Colonic mucosa (tissue), 4 donors: ENCODE data around the gene BTBD16. TPM values are rescaled to one million over a fixed set of nuclear protein-coding genes. Genes with fewer than 3 reads are reported as not detected.
A peak's percentile ranks its signal among the peaks of the same experiment; 100 is the strongest.

ENCODE experiments used
- DNase-seq: peaks from one replicate; pipeline ENCODE4 v3.0.0-alpha.2; 2020
- H3K27ac ChIP-seq: fragments of 200-600 bp; one replicate; pipeline ENCODE4 v1.8.0; 2021
- H3K27me3 ChIP-seq: fragments of 200-600 bp; one replicate; pipeline ENCODE4 v1.8.0; 2021
- H3K36me3 ChIP-seq: fragments of 200-600 bp; one replicate; pipeline ENCODE4 v1.8.0; 2021
- H3K4me1 ChIP-seq: fragments of 200-600 bp; one replicate; pipeline ENCODE4 v1.8.0; 2021; ENCODE audit warnings: mild to moderate bottlenecking
- H3K4me3 ChIP-seq: fragments of 200-600 bp; one replicate; pipeline ENCODE4 v1.8.0; 2021
- H3K9ac ChIP-seq, 2 donors: one replicate each; pipeline ENCODE4 v1.7.0; 2013; ENCODE audit warnings: control low read depth in 2 of 2, low read depth in 2 of 2, low read length in 2 of 2
- H3K9me3 ChIP-seq: fragments of 200-600 bp; one replicate; pipeline ENCODE4 v1.8.0; 2021
- intact Hi-C: fragments of 100-400 bp; cut with DNase I; formaldehyde crosslinking; loops from one replicate; pipeline ENCODE4 v1.14.1; 2022
- total RNA-seq, 2 donors: library from RNA; stranded (reverse); fragmentation: NEBNext Ultra II Directional in 1 of 2; extraction: Animal tissue kit (Norgen Biotek cat#: 25700) in 1 of 2; gene quantifications; one replicate each; pipeline ENCODE4 v1.2.1, GENCODE V29; 2021
- TF ChIP-seq, protein P1 (sequence below): fragments of 200-600 bp; IDR thresholded peaks from one replicate; pipeline ENCODE4 v1.8.0; 2022; ENCODE audit warnings: antibody characterized with exemption, mild to moderate bottlenecking
- donor health status: healthy.
- donor health status: DM: no; HTN: no; CAD: no.
- donor health status: DM: no; HTN: no; CAD: no.

BTBD16 gene
- total RNA-seq, 2 donors from 2014 or later = 0.13 to 0.40 TPM

DNA sequence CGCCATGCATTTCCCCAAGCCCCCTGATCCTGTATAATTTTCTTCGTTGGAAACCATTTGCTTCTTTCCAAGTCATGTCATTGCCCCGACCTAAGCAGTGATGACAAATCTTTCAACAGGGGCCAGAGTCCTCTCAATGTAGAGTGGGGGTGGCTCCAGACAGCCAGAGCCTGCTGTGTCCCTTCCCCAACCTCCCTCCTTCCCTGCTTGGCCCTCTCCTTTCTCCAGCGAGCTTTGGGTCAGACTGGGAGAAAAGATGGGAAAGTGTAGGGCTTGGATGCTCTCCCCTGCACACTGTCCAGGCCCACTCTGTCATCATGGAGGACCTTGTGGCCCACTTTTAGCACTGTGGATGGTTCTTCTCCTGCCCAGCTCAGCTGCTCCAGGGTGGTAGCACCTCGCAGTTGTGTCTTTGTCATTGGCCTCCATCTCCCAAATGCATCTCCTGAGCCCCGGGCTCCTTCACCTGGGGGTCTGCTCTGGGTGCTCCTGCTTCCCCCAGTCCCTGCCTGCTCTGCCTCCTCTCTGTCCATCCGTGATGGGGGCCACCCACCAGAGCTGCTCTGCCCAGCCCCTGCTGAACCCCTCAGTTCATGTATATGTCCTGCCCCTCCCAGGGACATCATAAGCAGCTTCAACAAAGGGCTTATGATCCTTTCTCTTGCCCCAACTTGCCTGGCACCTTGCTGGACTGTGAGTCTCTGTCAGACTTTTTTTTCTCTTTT, 37.5 kb downstream of the BTBD16 start:
- no peak for DNase-seq

DNA sequence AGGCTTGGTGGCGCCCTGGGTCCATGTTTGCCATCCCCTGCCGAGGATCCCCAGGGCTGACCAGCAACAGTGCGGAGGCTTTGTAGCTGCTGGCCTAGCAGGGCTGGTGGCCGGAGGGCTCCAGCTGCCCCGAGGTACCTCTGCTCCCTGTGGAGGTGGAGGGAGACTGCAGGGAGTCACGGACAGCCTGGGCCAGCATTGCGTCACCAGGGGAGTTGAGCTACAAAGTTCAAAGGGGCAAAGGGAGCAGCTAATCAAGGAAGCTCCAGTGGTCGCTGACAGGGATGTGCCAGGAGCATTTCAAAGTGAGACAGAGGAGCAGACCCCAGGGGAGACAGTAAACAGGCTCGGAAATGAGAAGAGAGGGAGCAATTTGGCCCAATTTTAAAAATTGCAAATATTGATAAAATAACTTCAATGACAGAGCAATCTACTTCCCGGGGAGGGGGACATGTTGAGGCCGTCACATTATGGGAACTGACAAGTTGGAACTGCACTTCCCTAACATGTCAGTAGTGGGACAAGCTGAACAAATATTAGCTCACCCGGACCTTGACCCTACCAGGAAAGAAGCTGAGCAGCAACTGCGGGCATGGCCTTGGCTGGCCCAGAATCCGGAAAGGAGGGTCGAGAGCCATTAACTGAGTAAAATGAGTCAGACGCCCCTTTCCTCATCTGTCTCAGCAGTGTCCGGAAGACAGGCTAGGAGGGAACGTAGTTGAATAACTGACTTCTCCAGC, 39.4 kb downstream of the BTBD16 start:
- intact Hi-C loops = no loop called here
- H3K4me3 ChIP-seq = no peak overlapping the region
- H3K9ac ChIP-seq = peak overlapping the region; percentile 40 to 61
- TF ChIP-seq, protein P1, sequence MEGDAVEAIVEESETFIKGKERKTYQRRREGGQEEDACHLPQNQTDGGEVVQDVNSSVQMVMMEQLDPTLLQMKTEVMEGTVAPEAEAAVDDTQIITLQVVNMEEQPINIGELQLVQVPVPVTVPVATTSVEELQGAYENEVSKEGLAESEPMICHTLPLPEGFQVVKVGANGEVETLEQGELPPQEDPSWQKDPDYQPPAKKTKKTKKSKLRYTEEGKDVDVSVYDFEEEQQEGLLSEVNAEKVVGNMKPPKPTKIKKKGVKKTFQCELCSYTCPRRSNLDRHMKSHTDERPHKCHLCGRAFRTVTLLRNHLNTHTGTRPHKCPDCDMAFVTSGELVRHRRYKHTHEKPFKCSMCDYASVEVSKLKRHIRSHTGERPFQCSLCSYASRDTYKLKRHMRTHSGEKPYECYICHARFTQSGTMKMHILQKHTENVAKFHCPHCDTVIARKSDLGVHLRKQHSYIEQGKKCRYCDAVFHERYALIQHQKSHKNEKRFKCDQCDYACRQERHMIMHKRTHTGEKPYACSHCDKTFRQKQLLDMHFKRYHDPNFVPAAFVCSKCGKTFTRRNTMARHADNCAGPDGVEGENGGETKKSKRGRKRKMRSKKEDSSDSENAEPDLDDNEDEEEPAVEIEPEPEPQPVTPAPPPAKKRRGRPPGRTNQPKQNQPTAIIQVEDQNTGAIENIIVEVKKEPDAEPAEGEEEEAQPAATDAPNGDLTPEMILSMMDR = no peak
- H3K4me1 ChIP-seq = peaks cover 16% of the 10 kb centered on the region
- peak overlapping the region; percentile 50 for H3K27ac ChIP-seq
- no peaks in the 10 kb centered on the region for H3K27me3 ChIP-seq
- H3K9me3 ChIP-seq = no peaks in the 10 kb centered on the region
- DNase-seq = peak; percentile 85
- H3K36me3 ChIP-seq = no peaks in the 10 kb centered on the region

More for the DNA sequence above, 37.5 kb downstream of the BTBD16 start:
- no peak overlapping the region for H3K4me3 ChIP-seq
- H3K27ac ChIP-seq = peak overlapping the region; percentile 62
- TF ChIP-seq, protein P1 = no peak
- no peaks in the 10 kb centered on the region for H3K9me3 ChIP-seq
- H3K9ac ChIP-seq = no peak overlapping the region
- H3K27me3 ChIP-seq = no peaks in the 10 kb centered on the region
- H3K36me3 ChIP-seq = no peaks in the 10 kb centered on the region
- intact Hi-C loops = no loop called here
- H3K4me1 ChIP-seq = peaks cover 16% of the 10 kb centered on the region

DNA sequence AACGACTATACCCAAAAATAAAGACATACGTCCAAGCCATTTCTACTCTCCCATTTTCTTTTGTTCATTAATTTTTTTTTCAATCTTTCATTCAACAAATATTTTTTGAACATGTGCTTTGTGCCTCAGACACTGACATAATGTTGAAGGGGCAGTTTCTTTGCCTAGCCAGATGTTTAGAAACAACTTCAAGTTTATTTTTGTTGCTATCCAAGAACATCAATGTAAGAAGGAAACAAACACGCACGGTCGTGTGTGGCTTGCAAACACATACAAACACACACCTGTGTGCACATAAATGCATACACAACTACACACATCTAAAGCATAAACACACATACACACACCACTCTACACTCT, 39.9 kb downstream of the BTBD16 start:
- TF ChIP-seq, protein P1 = no peak
- intact Hi-C loops = no loop called here
- Histone ChIP-seq H3K27me3 (no peaks in the 10 kb centered on the region), H3K4me1 (peaks cover 16% of the 10 kb centered on the region), H3K9ac (no peak overlapping the region), H3K36me3 (no peaks in the 10 kb centered on the region), H3K9me3 (no peaks in the 10 kb centered on the region), H3K27ac (peak overlapping the region; percentile 50), H3K4me3 (no peak overlapping the region)
- peak; percentile 18 for DNase-seq

DNA sequence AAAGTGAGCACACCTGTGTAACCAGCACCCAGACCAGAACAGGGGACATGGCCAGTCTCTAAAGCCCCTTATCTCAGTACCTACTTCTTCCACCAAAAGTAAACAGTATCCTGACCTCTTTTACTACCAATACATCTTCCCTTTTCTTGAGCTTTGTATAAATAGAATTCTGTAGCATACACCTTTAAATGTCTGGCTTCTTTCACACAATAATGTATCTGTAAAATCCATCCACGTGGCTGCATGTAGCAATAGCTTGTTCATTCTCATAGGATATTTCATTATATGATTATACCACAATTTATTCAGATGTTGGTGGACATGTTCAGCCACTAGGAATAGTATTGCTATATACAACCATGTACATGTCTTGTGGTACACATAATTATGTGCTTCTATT, 40.6 kb downstream of the BTBD16 start:
- intact Hi-C loops = no loop called here
- no peak overlapping the region for H3K9ac ChIP-seq
- DNase-seq = peak; percentile 16
- H3K4me1 ChIP-seq = peaks cover 16% of the 10 kb centered on the region
- TF ChIP-seq, protein P1 = no peak
- no peaks in the 10 kb centered on the region for H3K9me3 ChIP-seq
- no peak overlapping the region for H3K4me3 ChIP-seq
- H3K36me3 ChIP-seq = no peaks in the 10 kb centered on the region
- peak overlapping the region; percentile 50 for H3K27ac ChIP-seq
- no peaks in the 10 kb centered on the region for H3K27me3 ChIP-seq

DNA sequence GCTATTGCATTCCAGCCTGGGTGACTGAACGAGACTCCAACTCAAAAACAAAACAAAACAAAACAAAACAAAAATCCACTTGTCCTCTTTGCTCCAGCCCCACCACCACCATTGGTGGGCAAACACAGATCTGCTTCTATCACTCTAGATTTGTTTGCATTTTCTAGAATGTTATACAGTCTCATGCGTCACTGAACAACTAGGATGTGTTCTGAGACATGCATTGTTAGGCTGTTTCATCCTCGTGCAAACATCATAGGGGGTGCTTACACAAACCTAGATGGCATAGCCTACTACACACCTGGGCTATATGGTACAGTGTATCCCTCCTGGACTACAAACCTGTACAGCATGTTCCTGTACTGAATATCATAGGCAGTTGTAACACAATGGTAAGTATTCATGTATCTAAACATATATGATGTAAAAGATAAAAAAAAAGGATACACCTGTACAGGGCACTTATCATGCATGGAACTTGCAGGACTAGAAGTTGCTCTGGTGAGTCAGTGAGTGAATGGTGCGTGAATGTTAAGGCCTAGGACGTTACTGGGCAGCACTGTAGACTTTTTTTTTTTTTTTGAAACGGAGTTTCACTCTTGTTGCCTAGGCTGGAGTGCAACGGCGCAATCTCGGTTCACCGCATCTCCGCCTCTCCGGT, 45.3 kb downstream of the BTBD16 start:
- H3K4me1 ChIP-seq = peaks cover 7% of the 10 kb centered on the region
- no peak overlapping the region for H3K4me3 ChIP-seq
- H3K27me3 ChIP-seq = no peaks in the 10 kb centered on the region
- intact Hi-C loops = no loop called here
- no peaks in the 10 kb centered on the region for H3K9me3 ChIP-seq
- no peak overlapping the region for H3K9ac ChIP-seq
- DNase-seq = peak; percentile 5
- H3K36me3 ChIP-seq = no peaks in the 10 kb centered on the region
- no peak overlapping the region for H3K27ac ChIP-seq
- TF ChIP-seq, protein P1 = no peak
